ENCODE data around the gene TEAD2.

TEAD2 gene

GRCh38 chr19:49362048-49362928 is at the start of gene TEAD2:
Gene TEAD2 (minus strand): TSS chr19:49362416. CDS start chr19:49360075, 2,341 bp downstream.
- peak in 1 of 56 donors; percentile 22 for DNase-seq

- DNase-seq: no peak
These were observed 49.6 kb upstream of the TEAD2 start for GRCh38 chr19:49411681-49412326.

- DNase-seq: no peak
These were observed 47.3 kb upstream of the TEAD2 start for GRCh38 chr19:49409441-49410029.

DNA sequence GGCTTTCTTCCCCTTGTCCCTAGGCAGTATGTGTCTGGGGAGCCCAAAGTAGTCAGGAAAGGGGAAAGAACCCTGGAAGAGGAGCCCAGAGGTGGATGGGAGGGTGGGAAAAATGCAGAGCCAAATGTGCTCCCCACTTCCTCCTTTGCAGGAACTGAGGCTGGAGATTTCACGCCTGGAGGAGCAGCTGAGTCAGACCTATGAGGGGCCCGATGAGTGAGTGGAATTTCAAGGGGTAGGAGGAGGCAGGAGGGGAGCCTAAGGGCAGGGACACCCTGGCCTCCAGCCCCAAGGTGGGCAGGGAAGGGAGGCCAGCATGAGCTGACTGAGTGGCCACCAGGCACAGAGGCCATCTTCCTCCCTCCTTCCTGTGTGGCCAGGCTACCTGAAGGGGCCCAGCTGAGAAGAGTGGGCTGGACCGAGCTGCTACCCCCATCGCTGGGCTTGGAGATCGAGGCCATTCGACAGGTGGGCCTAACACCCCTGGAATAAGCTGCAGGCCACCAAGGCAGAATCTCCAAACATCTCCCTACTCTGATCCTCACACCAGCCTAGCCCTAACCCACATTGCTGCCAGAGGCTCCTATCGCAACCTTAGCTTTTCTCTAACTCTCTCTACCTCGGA is 46.7 kb upstream of the TEAD2 start:
- no peak for DNase-seq

DNA sequence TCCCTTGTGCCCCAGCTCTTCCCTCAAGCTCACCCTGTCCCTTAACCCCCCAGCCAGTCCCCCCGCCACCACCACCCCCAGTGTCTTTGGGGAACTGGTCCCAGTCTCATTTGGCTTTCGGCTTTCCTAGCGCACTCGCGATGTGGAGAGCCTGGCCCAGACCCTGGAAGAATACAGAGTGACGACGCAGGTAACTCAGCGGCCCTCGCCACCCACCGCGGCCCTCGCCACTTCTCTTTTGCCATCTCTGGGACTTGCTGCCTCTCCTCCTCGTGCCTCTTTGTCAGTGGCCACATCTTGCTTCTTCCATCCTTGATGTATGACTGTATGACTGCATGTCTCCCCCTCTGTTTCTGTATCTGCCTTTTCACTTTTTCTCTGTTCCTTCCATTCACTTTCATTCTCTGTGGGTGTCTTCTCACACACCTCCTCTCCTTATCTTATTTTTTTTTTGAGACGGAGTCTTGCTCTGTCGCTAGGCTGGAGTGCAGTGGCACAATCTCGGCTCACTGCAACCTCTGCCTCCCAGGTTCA is 45.3 kb upstream of the TEAD2 start:
- DNase-seq: no peak

DNA sequence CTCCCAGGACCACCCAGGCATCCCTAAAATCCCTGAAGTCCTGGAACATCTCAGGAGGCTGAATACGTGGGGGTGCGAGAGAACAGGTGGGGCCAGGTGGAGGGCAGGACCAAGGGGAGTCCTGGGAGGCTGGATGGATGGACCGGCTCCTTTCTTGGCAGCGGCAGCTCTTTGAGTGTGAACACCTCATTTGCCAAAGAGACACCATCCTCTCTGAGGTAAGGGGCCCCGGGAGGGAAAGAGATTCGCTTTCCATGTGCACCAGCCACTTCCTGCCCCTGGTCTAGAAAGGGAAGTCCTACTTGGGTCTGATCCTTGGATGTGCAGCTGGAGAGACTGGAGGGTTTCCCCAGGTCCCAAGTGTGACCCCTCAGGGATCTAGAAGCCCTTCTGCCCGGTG is 44.9 kb upstream of the TEAD2 start:
- no peak for DNase-seq

DNA sequence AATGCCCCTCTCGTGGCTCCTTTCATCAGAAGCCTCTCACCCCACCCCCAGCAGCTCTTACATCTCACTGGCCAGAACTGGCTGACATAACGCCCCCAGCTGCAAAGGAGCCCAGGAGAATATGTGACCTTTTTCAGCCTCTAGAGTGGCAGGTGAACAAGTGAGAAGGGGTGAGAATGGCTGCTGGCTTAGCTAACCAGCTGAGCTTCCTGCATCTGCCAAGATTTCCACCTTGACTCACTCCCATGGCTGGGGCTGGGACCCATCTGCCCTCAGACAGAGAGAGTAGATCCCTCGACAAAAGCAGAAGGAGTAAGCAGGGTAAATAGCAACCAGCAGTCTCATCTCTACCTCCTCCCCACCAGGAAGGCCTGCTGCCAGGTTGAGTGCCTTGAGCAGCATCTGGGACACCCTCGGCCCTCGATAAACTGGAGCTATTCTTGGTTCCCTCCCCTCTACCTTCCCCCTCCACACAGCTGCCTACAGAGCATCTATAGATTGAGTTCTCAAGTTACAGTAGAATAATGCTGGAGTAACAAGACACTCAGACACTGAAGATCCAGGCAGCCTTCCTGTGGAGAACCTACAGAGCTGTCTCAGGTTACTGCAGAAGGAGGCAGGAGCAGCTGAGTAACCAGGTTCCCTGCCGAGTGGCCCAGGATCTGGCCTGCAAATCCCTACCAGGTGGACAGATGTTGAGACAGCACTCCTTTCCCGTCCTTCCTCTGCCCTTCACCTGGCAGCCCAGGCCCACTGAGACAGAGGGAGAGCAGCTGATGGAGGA is 41.4 kb upstream of the TEAD2 start:
- no peak for DNase-seq

GRCh38 chr19:49400029-49400428 is 37.8 kb upstream of the TEAD2 start:
- DNase-seq: no peak

DNA sequence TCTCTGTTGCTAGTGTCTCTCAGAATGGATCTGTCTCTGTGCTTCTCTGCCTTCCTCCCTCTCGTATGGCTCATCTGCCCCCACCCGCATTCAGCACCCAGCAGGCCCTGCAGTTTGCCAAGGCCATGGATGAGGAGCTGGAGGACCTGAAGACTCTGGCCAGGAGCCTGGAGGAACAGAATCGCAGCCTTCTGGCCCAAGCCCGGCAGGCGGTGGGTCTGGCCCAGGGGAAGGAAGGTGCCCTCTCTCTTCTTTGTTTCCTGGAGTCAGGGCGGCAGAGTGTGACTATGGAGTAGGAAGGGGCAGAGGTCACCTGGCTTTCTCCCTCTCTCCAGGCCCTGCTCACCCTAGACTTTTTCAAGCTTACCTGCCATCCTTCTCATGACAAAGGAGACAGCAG is 36.7 kb upstream of the TEAD2 start:
- no peak for DNase-seq

DNA sequence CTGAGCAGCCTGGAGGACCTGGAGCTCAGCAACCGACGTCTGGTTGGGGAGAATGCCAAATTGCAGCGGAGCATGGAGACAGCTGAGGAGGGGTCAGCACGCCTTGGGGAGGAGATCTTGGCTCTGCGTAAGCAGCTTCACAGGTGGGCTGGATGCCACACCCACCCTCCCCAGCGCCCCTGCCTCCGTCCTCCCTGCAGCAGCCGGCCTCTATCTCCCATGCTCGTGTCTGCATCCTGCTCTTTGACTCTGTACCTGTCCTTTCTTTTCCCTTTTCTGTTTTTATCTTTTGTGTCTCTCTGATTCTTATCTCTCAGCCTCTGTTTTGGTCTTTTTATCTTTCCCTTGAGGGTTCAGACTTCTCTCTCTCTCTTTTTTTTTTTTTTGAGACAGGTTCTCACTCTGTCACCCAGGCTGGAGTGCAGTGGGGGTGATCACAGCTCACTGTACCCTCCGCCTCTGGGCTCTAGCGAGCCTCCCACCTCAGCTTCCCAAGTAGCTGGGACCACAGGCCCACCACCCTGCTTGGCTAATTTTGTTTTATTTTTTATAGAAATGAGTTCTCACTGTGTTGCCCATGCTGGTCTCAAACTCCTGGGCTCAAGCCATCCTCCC is 35.9 kb upstream of the TEAD2 start:
- no peak for DNase-seq

DNA sequence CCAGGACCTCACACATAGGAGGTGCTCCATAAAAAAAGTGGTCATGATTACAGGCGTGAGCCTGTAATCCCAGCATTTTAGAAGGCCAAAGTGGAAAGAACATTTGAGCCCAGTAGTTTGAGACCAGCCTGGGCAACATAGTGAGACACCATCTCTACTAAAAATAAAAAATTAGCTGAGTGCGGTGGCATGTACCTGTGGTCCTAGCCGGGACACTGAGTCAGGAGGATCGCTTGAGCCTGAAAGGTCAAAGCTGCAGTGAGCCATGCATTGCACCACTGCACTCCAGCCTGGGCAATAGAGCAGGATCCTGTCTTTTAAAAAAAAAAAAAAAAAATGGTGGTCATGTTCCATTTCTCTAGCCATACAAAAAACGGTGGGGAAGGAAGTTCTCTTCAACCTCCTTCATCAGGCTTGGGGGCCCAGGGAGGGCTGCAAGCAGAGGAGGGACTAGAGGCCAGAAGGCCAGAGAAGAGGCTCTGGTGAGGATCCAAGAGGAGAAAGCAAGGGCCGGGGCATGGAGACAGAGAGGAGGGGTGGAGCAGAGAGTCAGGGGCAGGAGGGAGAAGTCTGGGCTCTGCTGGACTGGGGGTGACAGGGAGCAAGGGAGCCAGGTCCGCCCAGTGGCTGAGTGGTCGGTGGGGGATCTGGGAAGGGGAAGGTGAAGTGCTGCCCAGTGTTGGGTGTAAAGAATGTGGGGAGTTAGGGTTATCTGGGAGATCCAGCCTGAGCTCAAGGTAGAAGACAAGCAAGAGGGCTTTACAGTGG is 34.7 kb upstream of the TEAD2 start:
- DNase-seq: no peak

DNA sequence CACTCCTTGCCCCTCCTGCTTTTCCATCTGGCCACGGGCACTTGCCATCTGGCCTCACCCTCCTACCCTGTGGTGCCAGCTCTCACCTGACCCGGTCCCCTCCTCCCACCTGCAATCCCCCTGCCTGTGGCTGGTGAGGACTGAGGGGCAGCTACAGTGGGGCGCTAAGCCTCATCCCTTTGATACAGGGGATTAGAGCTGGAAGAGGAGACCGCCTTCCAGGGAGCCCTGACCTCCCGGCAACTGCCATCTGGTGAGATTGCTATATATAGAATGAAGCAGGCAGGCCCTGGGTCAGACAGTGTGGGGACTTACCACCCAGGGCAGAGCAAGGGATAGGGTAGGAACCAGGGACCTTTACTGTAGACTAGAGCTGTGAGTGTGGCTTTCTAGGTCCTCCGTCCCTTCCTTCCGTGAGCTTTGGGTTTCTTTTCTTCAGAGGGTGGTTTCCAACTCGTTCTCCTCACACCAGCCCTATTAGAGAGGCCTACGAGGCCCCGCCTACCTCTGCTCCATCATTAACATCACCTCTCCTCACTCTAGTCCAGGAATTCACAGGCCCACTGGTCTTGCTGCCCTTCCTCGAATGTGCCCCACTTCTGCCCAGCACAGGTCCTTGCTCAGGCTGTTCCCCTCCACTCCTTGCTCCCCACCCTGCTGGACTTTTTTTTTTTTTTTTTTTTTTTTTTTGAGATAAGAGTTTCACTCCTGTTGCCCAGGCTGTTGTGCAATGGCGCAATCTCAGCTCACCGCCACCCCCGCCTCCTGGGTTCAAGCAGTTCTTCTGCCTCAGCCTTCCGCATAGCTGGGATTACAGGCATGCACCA is 33.6 kb upstream of the TEAD2 start:
- no peak for DNase-seq

DNA sequence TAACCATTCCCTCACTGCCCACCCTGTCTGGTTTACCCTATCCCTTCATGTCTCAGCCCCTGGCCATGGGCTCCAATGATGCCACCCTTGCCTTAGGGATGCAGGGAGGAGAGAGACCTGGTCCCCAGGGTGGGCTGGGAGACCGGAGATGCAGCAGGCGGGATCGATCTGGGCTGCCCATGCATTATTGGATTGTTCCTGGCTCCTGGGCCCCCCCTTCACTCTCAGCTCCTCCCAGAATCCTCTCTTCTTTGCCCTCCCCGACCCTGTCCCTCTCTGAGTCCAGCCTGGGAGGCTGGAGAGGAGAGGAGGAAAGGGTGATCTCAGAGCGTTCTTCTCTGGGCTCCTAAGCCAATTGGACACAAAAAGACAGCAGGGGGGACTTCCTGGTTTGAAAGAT is 31.7 kb upstream of the TEAD2 start:
- DNase-seq: no peak

DNA sequence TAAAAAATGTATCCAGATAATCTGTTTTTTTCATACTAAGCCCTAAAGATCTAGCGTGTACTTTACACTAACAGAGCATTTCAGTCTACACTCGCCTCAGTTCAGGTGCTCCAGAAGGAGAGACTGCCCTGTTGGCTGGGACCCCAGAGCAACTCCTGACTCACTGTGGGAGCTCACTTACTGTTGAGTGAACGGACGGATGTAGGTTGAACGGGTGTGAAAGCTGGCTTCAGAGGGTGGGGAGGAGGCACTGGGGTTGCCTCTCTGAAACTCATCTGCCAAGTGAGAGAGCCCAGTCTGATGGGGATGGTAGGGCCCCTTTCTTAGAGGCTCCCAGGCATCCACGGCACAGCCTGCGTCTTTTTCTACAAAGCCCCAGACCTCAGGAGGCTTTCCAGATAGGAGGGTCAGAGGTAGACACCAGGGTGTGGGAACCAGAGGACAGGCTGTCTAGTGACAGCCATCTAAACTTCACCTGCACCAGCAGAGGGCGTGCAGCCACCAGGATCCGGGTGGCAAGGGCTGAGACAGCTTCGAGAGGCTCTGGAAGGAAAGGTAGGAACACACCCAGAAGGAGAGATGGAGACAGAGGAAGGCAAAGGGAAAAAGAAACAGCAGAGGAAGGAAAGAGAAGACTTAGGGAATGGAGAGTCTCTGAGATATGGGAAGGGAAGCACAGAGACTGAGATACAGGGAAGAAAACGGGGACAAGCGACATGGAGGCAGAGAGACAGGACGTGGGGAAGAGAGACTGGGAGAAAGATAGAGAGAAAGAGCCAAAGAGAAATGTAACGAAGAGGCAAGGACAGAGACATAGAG is 29.6 kb upstream of the TEAD2 start:
- peak in 47 of 56 donors; percentile 2 to 73 (median 30) for DNase-seq

- no peak for DNase-seq
These were observed 28.7 kb upstream of the TEAD2 start for GRCh38 chr19:49390929-49391359.

- DNase-seq: no peak
These were observed 28.1 kb upstream of the TEAD2 start for GRCh38 chr19:49390131-49390928.

GRCh38 chr19:49389406-49389805 is 27.2 kb upstream of the TEAD2 start:
- DNase-seq: no peak

Measured in amygdala (tissue), 56 donors.